IgD-negative memory B cell (primary cell): ENCODE results near the gene CADPS. TPM values are rescaled to one million over a fixed set of nuclear protein-coding genes. Genes with fewer than 3 reads are reported as not detected.

Experiments used
- H3K27ac Mint-ChIP-seq, 3 donors: one replicate each; pipeline ENCODE4 v1.8.0; 2020 to 2022; ENCODE audit warnings: mild to moderate bottlenecking in 3 of 3, mixed read lengths in 3 of 3, moderate library complexity in 1 of 3
- H3K27me3 Mint-ChIP-seq: one replicate; pipeline ENCODE4 v1.8.0; 2021; ENCODE audit warnings: mixed read lengths
- H3K36me3 Mint-ChIP-seq: one replicate; pipeline ENCODE4 v1.8.0; 2020; ENCODE audit warnings: mild to moderate bottlenecking, mixed read lengths
- H3K4me1 Mint-ChIP-seq, 3 donors: one replicate each; pipeline ENCODE4 v1.8.0; 2020 to 2022; ENCODE audit warnings: mixed read lengths in 3 of 3, mild to moderate bottlenecking in 1 of 3
- H3K4me3 Mint-ChIP-seq, 4 donors: one replicate each; pipeline ENCODE4 v1.8.0; 2020 to 2022; ENCODE audit warnings: mild to moderate bottlenecking in 4 of 4, mixed read lengths in 4 of 4, moderate library complexity in 3 of 4
- H3K9me3 Mint-ChIP-seq, 3 donors: one replicate each; pipeline ENCODE4 v1.8.0; 2020 to 2021; ENCODE audit warnings: mixed read lengths in 3 of 3, mild to moderate bottlenecking in 1 of 3
- polyA plus RNA-seq: library from polyadenylated mRNA; unstranded; fragments of 300-500 nt; fragmentation: Illumina TruSeq; gene quantifications from one replicate; pipeline ENCODE4 v1.2.3, GENCODE V29; 2021

CADPS gene
- polyA plus RNA-seq, 1 donor from 2014 or later = not detected

- H3K9me3 Mint-ChIP-seq = no peaks in the 10 kb centered on the region
- H3K36me3 Mint-ChIP-seq = no peaks in the 10 kb centered on the region
- H3K27me3 Mint-ChIP-seq = peaks cover 1% of the 10 kb centered on the region
These were observed 435.2 kb downstream of the CADPS start for GRCh38 chr3:62439978-62440377.

GRCh38 chr3:62439176-62439813 is 435.9 kb downstream of the CADPS start:
- Mint-ChIP-seq H3K4me3 (no peak overlapping the region), H3K4me1 (no peaks in the 10 kb centered on the region), H3K9me3 (no peaks in the 10 kb centered on the region)

More at GRCh38 chr3:62439978-62440377, 435.2 kb downstream of the CADPS start:
- Mint-ChIP-seq H3K27ac (no peak overlapping the region), H3K4me1 (peaks cover 0 to 2% (median 0%) of the 10 kb centered on the region in 3 donors), H3K4me3 (no peak overlapping the region)

GRCh38 chr3:62436785-62437184 is 438.4 kb downstream of the CADPS start:
- Mint-ChIP-seq H3K27me3 (peaks cover 4% of the 10 kb centered on the region), H3K9me3 (no peaks in the 10 kb centered on the region), H3K4me3 (no peak overlapping the region), H3K4me1 (no peaks in the 10 kb centered on the region), H3K36me3 (no peaks in the 10 kb centered on the region), H3K27ac (no peak overlapping the region)

More at GRCh38 chr3:62439176-62439813, 435.9 kb downstream of the CADPS start:
- Mint-ChIP-seq H3K36me3 (no peaks in the 10 kb centered on the region), H3K27ac (no peak overlapping the region), H3K27me3 (peaks cover 4% of the 10 kb centered on the region)

DNA sequence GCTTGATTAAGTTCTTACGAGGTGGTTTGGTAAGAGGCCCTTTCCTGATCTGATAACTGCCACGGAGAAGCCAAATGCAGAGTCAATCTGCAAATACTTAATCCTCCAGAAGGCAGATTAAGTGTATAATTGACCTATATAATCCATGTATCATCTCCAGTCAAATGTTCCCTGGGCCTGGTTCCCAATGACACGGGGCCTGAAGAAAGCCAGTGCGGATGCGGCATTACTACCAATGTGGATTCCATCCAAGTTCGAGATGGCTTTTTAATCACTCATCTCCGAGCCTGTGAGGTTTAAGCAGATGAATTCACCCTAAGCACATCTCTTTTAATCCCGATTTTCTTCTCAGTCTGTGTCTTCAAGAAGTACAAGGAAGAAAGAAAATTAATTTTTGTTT is 441.8 kb downstream of the CADPS start:
- H3K4me1 Mint-ChIP-seq = no peaks in the 10 kb centered on the region
- H3K4me3 Mint-ChIP-seq = no peak overlapping the region
- H3K27ac Mint-ChIP-seq = no peak overlapping the region
- peaks cover 4% of the 10 kb centered on the region for H3K27me3 Mint-ChIP-seq
- H3K36me3 Mint-ChIP-seq = no peaks in the 10 kb centered on the region
- no peaks in the 10 kb centered on the region for H3K9me3 Mint-ChIP-seq

GRCh38 chr3:62421207-62421606 is 454.0 kb downstream of the CADPS start:
- Mint-ChIP-seq H3K27me3 (peaks cover 7% of the 10 kb centered on the region), H3K4me3 (no peak overlapping the region), H3K9me3 (peaks cover 0 to 2% (median 2%) of the 10 kb centered on the region in 3 donors), H3K36me3 (no peaks in the 10 kb centered on the region), H3K4me1 (peaks cover 0 to 2% (median 0%) of the 10 kb centered on the region in 3 donors), H3K27ac (peak overlapping the region in 1 of 3 donors; percentile 20)

DNA sequence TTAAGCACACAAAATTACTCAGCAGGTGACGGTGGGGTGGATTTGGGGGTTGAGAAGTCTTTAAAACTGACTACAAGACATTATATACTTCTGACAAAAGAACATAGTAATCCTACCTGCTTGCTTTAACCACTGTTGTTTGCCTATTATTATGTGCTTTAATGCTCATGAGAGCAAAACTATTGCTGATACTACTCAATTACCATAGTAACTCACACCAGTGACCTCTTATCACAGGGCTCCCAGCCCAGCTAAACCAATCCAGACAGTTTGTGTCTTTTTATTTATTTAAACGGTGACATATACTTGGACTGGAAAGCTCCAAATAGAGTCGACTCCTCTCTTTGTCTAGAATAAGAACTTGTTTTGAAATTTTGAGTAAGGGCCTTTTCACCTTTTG is 459.1 kb downstream of the CADPS start:
- Mint-ChIP-seq H3K4me3 (no peak overlapping the region), H3K27me3 (peaks cover 7% of the 10 kb centered on the region), H3K9me3 (peaks cover 0 to 2% (median 2%) of the 10 kb centered on the region in 3 donors), H3K36me3 (no peaks in the 10 kb centered on the region), H3K4me1 (no peaks in the 10 kb centered on the region), H3K27ac (no peak overlapping the region)

DNA sequence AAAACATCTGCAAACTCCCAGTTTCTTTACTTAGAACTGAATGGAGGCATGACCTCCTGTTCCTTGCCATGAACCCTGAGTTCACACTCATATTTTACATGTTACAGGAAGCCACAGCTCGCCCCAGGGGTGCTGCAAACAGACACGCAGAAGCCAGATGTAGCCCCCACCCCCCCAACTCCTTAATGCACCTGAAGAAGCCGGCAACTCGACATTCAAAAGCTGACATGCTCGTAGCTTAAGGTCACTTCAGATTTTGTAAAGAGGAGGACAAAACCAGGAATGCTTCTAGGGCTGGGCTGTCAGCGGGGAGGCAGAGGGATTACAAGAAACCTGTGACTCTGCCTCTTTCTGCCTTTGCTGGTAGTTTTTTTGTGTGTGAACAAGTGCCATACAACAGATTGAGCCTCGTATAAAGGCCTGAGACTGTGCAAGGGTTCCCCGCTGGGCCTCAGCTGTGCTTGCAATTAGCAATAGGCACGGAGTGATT is 459.9 kb downstream of the CADPS start:
- no peaks in the 10 kb centered on the region for H3K36me3 Mint-ChIP-seq
- H3K4me3 Mint-ChIP-seq = no peak overlapping the region
- no peaks in the 10 kb centered on the region for H3K4me1 Mint-ChIP-seq
- peaks cover 7% of the 10 kb centered on the region for H3K27me3 Mint-ChIP-seq
- no peak overlapping the region for H3K27ac Mint-ChIP-seq
- H3K9me3 Mint-ChIP-seq = peaks cover 0 to 2% (median 2%) of the 10 kb centered on the region in 3 donors

DNA sequence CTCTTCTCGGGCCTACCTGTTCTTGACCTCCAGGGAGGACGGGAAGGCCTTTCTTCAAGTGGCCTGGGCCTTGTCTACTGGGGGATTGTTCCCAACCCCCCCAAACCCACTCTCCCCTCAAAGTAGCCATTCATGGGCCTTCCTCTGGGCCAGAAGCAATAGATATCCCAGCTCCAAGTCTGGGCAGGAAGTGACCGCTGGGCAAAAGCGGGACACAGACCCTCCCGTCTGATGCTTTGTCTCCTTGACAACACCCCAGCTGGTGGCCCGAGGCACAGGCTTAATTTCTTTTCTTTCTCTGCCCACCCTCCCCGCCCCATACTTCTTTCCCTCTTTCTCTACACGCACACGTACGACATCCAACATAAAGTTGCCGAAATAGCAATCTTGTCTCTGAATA is 460.4 kb downstream of the CADPS start:
- peaks cover 4% of the 10 kb centered on the region for H3K27me3 Mint-ChIP-seq
- no peaks in the 10 kb centered on the region for H3K4me1 Mint-ChIP-seq
- H3K9me3 Mint-ChIP-seq = no peaks in the 10 kb centered on the region
- no peak overlapping the region for H3K27ac Mint-ChIP-seq
- H3K4me3 Mint-ChIP-seq = no peak overlapping the region
- H3K36me3 Mint-ChIP-seq = no peaks in the 10 kb centered on the region

DNA sequence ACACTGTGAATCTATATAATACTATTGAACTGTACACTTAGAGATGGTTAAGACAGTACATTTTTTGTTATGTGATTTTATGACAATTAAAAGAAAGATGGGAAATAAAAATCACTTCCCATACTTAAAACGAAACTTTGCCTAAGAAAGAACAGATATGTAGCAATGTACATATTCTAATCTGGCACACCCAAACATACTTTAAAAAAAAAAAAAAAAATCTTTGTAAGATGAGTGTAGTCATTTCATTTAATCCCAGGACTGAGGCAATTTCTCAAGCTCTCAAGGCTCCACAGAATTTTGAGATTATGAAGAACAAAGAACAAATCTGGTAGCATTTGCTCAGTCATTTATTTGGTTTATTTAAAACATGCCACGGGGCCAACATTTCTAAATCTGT is 461.5 kb downstream of the CADPS start:
- Mint-ChIP-seq H3K9me3 (no peaks in the 10 kb centered on the region), H3K4me3 (no peak overlapping the region), H3K36me3 (no peaks in the 10 kb centered on the region), H3K4me1 (no peaks in the 10 kb centered on the region), H3K27me3 (peaks cover 4% of the 10 kb centered on the region), H3K27ac (no peak overlapping the region)

DNA sequence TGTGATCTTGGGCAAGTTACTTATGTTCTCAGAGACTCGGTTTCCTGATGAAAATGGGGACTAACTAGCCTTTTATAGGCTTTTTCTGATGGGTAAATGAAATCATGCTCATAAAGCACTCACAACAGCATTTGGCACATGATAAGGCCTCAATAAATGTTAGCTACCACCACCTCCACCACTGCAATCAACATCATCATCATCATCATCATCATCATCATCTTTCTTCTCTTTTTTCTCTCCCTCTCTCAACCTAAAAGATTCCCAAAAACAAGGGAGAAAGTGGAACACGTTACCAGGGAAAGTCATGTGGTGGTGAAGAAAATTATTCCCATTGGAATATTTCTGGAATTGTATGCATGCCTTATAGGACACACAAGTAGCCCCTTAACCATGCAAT is 468.3 kb downstream of the CADPS start:
- Mint-ChIP-seq H3K9me3 (peaks cover 0 to 1% (median 0%) of the 10 kb centered on the region in 3 donors), H3K27ac (no peak overlapping the region), H3K4me3 (no peak overlapping the region), H3K36me3 (no peaks in the 10 kb centered on the region), H3K4me1 (no peaks in the 10 kb centered on the region), H3K27me3 (peaks cover 1% of the 10 kb centered on the region)

DNA sequence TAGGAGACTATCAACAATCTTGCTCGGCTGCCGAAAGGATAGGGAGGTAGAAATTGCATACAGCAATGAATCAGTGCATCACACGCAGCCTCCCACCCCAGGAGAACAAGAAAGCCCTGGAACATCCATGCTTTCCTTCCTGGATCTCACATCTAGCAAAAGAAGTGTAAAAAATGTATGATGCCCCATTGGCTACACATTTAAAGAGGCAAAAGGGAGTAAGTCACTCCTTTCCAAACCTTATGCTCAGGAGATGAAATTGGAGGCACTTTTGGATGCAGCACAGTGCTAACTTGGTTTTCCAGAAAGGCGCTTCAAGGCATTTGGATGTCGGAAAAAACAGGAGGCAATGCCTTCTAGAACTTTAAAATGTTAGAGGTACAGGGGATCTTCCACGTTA is 469.6 kb downstream of the CADPS start:
- H3K36me3 Mint-ChIP-seq = no peaks in the 10 kb centered on the region
- peaks cover 0 to 1% (median 0%) of the 10 kb centered on the region in 3 donors for H3K9me3 Mint-ChIP-seq
- peaks cover 1% of the 10 kb centered on the region for H3K27me3 Mint-ChIP-seq
- no peak overlapping the region for H3K27ac Mint-ChIP-seq
- no peaks in the 10 kb centered on the region for H3K4me1 Mint-ChIP-seq
- H3K4me3 Mint-ChIP-seq = no peak overlapping the region

DNA sequence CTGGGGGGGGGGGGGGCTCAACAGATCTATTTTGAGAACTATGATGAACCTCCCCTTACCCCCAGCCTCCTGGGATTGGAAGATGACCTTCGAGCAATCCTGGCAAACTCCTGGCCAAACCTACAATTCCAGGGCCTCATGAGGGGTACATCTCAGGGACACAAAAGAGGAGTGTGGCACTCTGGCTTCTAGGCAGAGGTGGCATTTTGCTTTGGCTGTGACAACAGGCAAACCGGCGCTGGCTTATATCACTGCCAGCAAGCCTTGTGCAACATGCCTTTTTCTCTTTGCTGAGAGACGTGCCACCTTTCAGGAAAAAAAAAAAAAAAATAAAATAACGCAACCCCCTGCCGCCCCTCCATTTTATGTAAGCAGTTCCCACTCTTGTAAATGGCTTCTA is 470.1 kb downstream of the CADPS start:
- H3K9me3 Mint-ChIP-seq = peaks cover 0 to 1% (median 0%) of the 10 kb centered on the region in 3 donors
- no peaks in the 10 kb centered on the region for H3K4me1 Mint-ChIP-seq
- H3K27ac Mint-ChIP-seq = no peak overlapping the region
- H3K36me3 Mint-ChIP-seq = no peaks in the 10 kb centered on the region
- H3K4me3 Mint-ChIP-seq = no peak overlapping the region
- peaks cover 1% of the 10 kb centered on the region for H3K27me3 Mint-ChIP-seq

DNA sequence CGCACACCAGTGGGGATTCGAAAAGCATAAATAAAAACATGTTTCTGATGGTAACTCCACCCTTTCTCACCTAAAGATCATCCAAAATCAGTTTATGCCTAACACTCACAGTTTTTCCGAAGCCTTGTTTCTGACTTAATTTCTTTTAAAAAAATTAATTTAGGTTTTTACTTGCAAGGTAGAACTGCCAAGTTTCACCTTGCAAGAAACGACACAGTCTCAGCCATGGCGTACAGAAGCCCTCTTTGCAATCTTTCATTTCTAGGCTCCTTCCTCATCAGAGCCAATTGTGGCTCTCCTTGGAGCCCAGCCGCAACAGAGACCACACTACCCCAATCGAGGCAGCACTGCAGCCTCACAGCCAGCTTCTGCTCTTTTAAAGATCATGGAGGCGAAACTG is 470.9 kb downstream of the CADPS start:
- no peak overlapping the region for H3K27ac Mint-ChIP-seq
- no peak overlapping the region for H3K4me3 Mint-ChIP-seq
- peaks cover 1% of the 10 kb centered on the region for H3K27me3 Mint-ChIP-seq
- H3K9me3 Mint-ChIP-seq = peaks cover 0 to 1% (median 0%) of the 10 kb centered on the region in 3 donors
- no peaks in the 10 kb centered on the region for H3K36me3 Mint-ChIP-seq
- no peaks in the 10 kb centered on the region for H3K4me1 Mint-ChIP-seq

DNA sequence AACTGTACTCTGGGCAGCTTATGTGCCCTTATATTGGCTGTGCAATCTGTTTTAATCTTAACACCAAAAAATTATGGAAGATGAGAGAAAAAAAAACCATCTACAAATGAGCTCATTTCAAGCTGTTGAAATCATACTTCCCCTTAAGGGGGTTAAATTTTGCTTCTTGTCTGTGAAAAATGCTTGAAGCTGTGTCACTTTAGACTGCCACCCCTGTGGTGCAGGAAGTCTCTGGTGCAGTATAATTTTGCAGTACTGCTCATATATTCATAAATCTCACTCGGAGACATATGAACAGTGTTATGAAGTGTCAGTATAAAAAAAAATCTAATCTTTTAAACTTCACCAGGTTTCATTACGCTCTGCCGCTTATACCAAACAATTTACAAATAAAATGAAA is 471.5 kb downstream of the CADPS start:
- Mint-ChIP-seq H3K27me3 (peaks cover 1% of the 10 kb centered on the region), H3K27ac (no peak overlapping the region), H3K4me3 (no peak overlapping the region), H3K36me3 (no peaks in the 10 kb centered on the region), H3K9me3 (peaks cover 0 to 1% (median 0%) of the 10 kb centered on the region in 3 donors), H3K4me1 (no peaks in the 10 kb centered on the region)

DNA sequence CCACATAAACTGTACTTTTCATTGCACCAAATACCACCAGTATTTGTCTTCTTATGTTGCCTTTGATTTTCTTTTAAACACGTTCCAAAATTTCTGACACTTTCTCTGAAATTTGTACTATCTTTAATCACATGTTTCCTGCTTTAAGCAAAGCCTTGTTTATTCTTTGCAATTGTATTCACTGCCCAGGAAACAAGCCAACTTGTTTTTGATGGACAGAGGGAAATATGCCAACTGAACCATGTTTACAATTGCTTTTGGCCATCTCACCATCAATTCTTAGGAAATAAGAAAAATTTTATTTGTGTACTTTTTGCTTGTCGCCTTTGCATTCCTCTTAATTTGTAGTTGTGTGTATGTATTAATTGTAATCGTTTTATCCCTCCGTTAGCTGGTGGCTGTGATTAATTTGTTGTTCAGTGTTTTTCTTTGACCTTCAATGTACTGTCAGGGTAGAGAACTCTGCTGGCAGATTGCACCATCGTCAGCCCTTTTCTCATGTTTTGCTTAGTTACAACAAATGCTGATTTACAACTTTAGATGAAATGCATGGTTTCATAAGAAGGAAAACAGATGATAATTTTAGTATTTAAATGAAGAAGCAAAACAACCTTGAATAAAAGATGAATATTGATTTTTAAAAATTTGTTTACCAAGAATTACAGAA is 482.5 kb downstream of the CADPS start:
- H3K9me3 Mint-ChIP-seq = peaks cover 0 to 2% (median 2%) of the 10 kb centered on the region in 3 donors
- no peak overlapping the region for H3K27ac Mint-ChIP-seq
- peaks cover 0 to 1% (median 0%) of the 10 kb centered on the region in 3 donors for H3K4me1 Mint-ChIP-seq
- H3K27me3 Mint-ChIP-seq = peaks cover 2% of the 10 kb centered on the region
- H3K36me3 Mint-ChIP-seq = no peaks in the 10 kb centered on the region
- H3K4me3 Mint-ChIP-seq = no peak overlapping the region

DNA sequence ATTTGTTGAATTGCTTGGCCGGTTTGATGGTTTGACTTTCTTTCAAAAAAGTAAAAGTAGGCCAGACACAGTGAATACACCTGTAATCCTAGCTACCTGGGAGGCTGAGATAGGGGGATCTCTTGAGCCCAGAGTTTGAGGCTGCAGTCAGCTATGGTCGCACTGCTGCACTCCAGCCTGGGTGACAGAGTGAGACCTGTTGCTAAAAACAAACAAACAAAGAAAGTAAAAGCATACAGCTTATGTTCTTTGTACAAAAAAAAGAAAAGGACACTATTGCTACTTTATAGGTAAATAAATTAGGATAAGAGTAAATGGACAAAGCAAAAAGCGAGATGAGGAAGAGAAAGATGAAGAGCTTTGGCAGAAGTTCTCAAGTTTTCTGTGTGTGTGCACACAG is 488.0 kb downstream of the CADPS start:
- no peak overlapping the region for H3K27ac Mint-ChIP-seq
- H3K36me3 Mint-ChIP-seq = no peaks in the 10 kb centered on the region
- no peak overlapping the region for H3K4me3 Mint-ChIP-seq
- no peaks in the 10 kb centered on the region for H3K27me3 Mint-ChIP-seq
- H3K9me3 Mint-ChIP-seq = peaks cover 0 to 2% (median 0%) of the 10 kb centered on the region in 3 donors
- no peaks in the 10 kb centered on the region for H3K4me1 Mint-ChIP-seq
